WTC11 (cell line): Measurements from ENCODE around the gene HIBADH. TPM values are rescaled to one million over a fixed set of nuclear protein-coding genes. Genes with fewer than 3 reads are reported as not detected.

Experiments used
- ATAC-seq: fragments of 200-7000 bp; cut with Tn5 transposase; 2 replicates; pipeline ENCODE4 v1.10.0; 2021; ENCODE audit warnings: mild to moderate bottlenecking, moderate library complexity
- CTCF ChIA-PET: fragments of 300-600 bp; sonication (Branson Sonifier 250); formaldehyde crosslinking; loops from one replicate; lab custom pipeline; 2021; ENCODE audit warnings: antibody characterized with exemption; lab: Charles Lee
- POLR2A ChIA-PET: fragments of 350-600 bp; sonication (Branson Sonifier 250); formaldehyde crosslinking; loops from one replicate; lab custom pipeline; 2021; ENCODE audit warnings: antibody characterized with exemption; lab: Charles Lee
- DNase-seq: peaks from one replicate; pipeline ENCODE4 v3.0.0; 2021; ENCODE audit warnings: low spot score
- H3K27ac Mint-ChIP-seq: 2 replicates; pipeline ENCODE4 v1.8.0; 2021; ENCODE audit warnings: mixed read lengths
- H3K27me3 Mint-ChIP-seq: 2 replicates; pipeline ENCODE4 v1.8.0; 2021; ENCODE audit warnings: low read depth, mild to moderate bottlenecking, moderate library complexity, mixed read lengths
- H3K36me3 Mint-ChIP-seq: 2 replicates; pipeline ENCODE4 v1.8.0; 2021; ENCODE audit warnings: mixed read lengths
- H3K4me1 Mint-ChIP-seq: 2 replicates; pipeline ENCODE4 v1.8.0; 2022; ENCODE audit warnings: mixed read lengths
- H3K4me3 Mint-ChIP-seq: 2 replicates; pipeline ENCODE4 v1.8.0; 2021; ENCODE audit warnings: mild to moderate bottlenecking, moderate library complexity, mixed read lengths
- H3K9me3 Mint-ChIP-seq: 2 replicates; pipeline ENCODE4 v1.8.0; 2021; ENCODE audit warnings: mixed read lengths
- ARID4B ChIP-seq: sonication (generic); formaldehyde crosslinking; IDR thresholded peaks from 2 replicates; pipeline ENCODE4 v1.8.0; 2023; ENCODE audit warnings: missing genetic modification reagents, mild to moderate bottlenecking, borderline replicate concordance
- ATF1 ChIP-seq: sonication (generic); formaldehyde crosslinking; IDR thresholded peaks from 2 replicates; pipeline ENCODE4 v1.8.1; 2023; ENCODE audit warnings: mild to moderate bottlenecking, moderate library complexity, missing genetic modification reagents
- CREM ChIP-seq: sonication (generic); formaldehyde crosslinking; IDR thresholded peaks from 2 replicates; pipeline ENCODE4 v1.8.1; 2022; ENCODE audit warnings: mild to moderate bottlenecking, missing genetic modification reagents, moderate library complexity
- ELF4 ChIP-seq: sonication (generic); formaldehyde crosslinking; IDR thresholded peaks from 2 replicates; pipeline ENCODE4 v1.8.1; 2022; ENCODE audit warnings: low read depth, mild to moderate bottlenecking, moderate library complexity, missing genetic modification reagents
- ERG ChIP-seq: fragments of 250-450 bp; sonication (Bioruptor Pico); IDR thresholded peaks from 2 replicates; pipeline ENCODE4 v1.8.0; 2021; ENCODE audit warnings: mild to moderate bottlenecking
- ESRRA ChIP-seq: sonication (generic); formaldehyde crosslinking; IDR thresholded peaks from 2 replicates; pipeline ENCODE4 v1.8.1; 2022; ENCODE audit warnings: mild to moderate bottlenecking, missing genetic modification reagents, borderline replicate concordance
- FOXJ3 ChIP-seq: sonication (generic); formaldehyde crosslinking; IDR thresholded peaks from 2 replicates; pipeline ENCODE4 v1.9.0; 2021; ENCODE audit warnings: missing genetic modification reagents, mild to moderate bottlenecking, borderline replicate concordance
- FOXK1 ChIP-seq: sonication (generic); formaldehyde crosslinking; IDR thresholded peaks from 2 replicates; pipeline ENCODE4 v1.8.0; 2022; ENCODE audit warnings: mild to moderate bottlenecking, moderate library complexity, missing genetic modification reagents
- HMGA2 ChIP-seq: fragments of 250-450 bp; sonication (Bioruptor Pico); IDR thresholded peaks from 2 replicates; pipeline ENCODE4 v1.4.0; 2021; ENCODE audit warnings: mild to moderate bottlenecking, moderate library complexity
- HMGXB4 ChIP-seq: sonication (generic); formaldehyde crosslinking; IDR thresholded peaks from 2 replicates; pipeline ENCODE4 v1.8.1; 2023; ENCODE audit warnings: mild to moderate bottlenecking, moderate library complexity, missing genetic modification reagents
- MXD4 ChIP-seq: fragments of 250-450 bp; sonication (Bioruptor Pico); IDR thresholded peaks from 2 replicates; pipeline ENCODE4 v1.8.0; 2021; ENCODE audit warnings: mild to moderate bottlenecking, moderate library complexity, borderline replicate concordance
- MYBL2 ChIP-seq: sonication (generic); formaldehyde crosslinking; IDR thresholded peaks from 2 replicates; pipeline ENCODE4 v1.8.1; 2023; ENCODE audit warnings: mild to moderate bottlenecking, moderate library complexity, missing genetic modification reagents
- NR1H2 ChIP-seq: sonication (generic); formaldehyde crosslinking; IDR thresholded peaks from 2 replicates; pipeline ENCODE4 v1.9.0; 2021; ENCODE audit warnings: mild to moderate bottlenecking, moderate library complexity, missing genetic modification reagents
- RORB ChIP-seq: fragments of 250-450 bp; sonication (Bioruptor Pico); IDR thresholded peaks from 2 replicates; pipeline ENCODE4 v1.9.0; 2021; ENCODE audit warnings: mild to moderate bottlenecking
- SP1 ChIP-seq: sonication (generic); formaldehyde crosslinking; conservative IDR thresholded peaks from 2 replicates; pipeline ENCODE4 v1.8.1; 2022; ENCODE audit warnings: missing genetic modification reagents
- TEAD4 ChIP-seq: sonication (generic); formaldehyde crosslinking; IDR thresholded peaks from 2 replicates; pipeline ENCODE4 v1.8.0; 2022; ENCODE audit warnings: mild to moderate bottlenecking, missing genetic modification reagents
- USF1 ChIP-seq: sonication (generic); formaldehyde crosslinking; IDR thresholded peaks from 2 replicates; pipeline ENCODE4 v1.8.0; 2022; ENCODE audit warnings: mild to moderate bottlenecking, missing genetic modification reagents
- total RNA-seq: library from RNA; stranded (reverse); gene quantifications from 3 replicates; pipeline ENCODE4 v1.2.3, GENCODE V29; 2021
- TF ChIP-seq, protein P1 (sequence below): sonication (generic); formaldehyde crosslinking; IDR thresholded peaks from 2 replicates; pipeline ENCODE4 v1.8.0; 2023; ENCODE audit warnings: mild to moderate bottlenecking, missing genetic modification reagents

The HIBADH gene
- total RNA-seq, 1 experiment from 2014 or later, result 27.9 TPM

- TF ChIP-seq ARID4B (CRISPR knock-in tag), result no peak
Observed at GRCh38 chr7:27593226-27593625, 69.5 kb downstream of the HIBADH start (continued).

DNA sequence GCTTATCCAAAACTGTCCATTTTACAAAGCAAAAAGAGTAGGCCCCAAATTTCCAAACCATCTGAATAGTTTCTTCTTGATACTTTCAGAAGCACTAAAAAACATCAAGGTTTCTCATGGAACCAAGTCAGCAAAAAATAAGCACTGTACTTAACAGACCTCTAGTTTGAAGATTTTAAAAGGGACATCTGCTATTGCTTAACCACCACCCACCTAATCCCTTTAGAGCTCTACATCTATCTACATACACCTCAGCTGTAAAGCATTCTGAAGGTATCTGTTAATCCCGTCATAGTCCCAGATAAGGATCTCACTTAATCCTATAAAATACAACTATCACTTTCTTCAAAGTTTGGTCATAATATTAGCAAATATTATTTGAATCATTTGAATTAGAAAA, 72.3 kb downstream of the HIBADH start:
- H3K27me3 Mint-ChIP-seq, result no peaks in the 10 kb centered on the region
- H3K4me1 Mint-ChIP-seq, result peaks cover 53% of the 10 kb centered on the region
- DNase-seq (no peak), ATAC-seq (no peak)
- CTCF ChIA-PET, result interaction anchor here (0.8 to 1.4 kb wide), 3 partner anchors 15 to 355 kb away, joined by 3 to 4 read pairs (median 3); no protein-coding TSS in a partner anchor
- no peak for TF ChIP-seq HMGA2 (CRISPR knock-in tag)
- no peak for TF ChIP-seq ATF1 (CRISPR knock-in tag)
- TF ChIP-seq, protein P1, sequence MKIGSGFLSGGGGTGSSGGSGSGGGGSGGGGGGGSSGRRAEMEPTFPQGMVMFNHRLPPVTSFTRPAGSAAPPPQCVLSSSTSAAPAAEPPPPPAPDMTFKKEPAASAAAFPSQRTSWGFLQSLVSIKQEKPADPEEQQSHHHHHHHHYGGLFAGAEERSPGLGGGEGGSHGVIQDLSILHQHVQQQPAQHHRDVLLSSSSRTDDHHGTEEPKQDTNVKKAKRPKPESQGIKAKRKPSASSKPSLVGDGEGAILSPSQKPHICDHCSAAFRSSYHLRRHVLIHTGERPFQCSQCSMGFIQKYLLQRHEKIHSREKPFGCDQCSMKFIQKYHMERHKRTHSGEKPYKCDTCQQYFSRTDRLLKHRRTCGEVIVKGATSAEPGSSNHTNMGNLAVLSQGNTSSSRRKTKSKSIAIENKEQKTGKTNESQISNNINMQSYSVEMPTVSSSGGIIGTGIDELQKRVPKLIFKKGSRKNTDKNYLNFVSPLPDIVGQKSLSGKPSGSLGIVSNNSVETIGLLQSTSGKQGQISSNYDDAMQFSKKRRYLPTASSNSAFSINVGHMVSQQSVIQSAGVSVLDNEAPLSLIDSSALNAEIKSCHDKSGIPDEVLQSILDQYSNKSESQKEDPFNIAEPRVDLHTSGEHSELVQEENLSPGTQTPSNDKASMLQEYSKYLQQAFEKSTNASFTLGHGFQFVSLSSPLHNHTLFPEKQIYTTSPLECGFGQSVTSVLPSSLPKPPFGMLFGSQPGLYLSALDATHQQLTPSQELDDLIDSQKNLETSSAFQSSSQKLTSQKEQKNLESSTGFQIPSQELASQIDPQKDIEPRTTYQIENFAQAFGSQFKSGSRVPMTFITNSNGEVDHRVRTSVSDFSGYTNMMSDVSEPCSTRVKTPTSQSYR (CRISPR knock-in tag), result no peak
- TF ChIP-seq ESRRA, result no peak
- TF ChIP-seq SP1 (CRISPR knock-in tag), result no peak
- TF ChIP-seq FOXK1 (CRISPR knock-in tag), result no peak
- TF ChIP-seq MYBL2 (CRISPR knock-in tag), result no peak
- no peak for TF ChIP-seq MXD4
- TF ChIP-seq ERG (CRISPR knock-in tag), result no peak
- no peak for TF ChIP-seq TEAD4 (CRISPR knock-in tag)
- no peak for TF ChIP-seq RORB (CRISPR knock-in tag)
- no peak for TF ChIP-seq FOXJ3 (CRISPR knock-in tag)
- no peak for TF ChIP-seq ELF4 (CRISPR knock-in tag)
- no peak for TF ChIP-seq HMGXB4 (CRISPR knock-in tag)
- TF ChIP-seq CREM, result no peak
- no peak for TF ChIP-seq NR1H2 (CRISPR knock-in tag)
- no peak for TF ChIP-seq USF1 (CRISPR knock-in tag)
- H3K4me3 Mint-ChIP-seq, result no peak overlapping the region
- no peak overlapping the region for H3K27ac Mint-ChIP-seq
- H3K36me3 Mint-ChIP-seq, result no peaks in the 10 kb centered on the region
- POLR2A ChIA-PET, result no interaction called here
- no peaks in the 10 kb centered on the region for H3K9me3 Mint-ChIP-seq
